C1 segment of cervical spinal cord (tissue), 14 donors: Measurements from ENCODE around the gene ETV1.

ENCODE experiments used
- DNase-seq, 14 donors: peaks; one replicate each; lab custom pipeline; 2025; lab: John Stamatoyannopoulos, UW

The ETV1 gene

GRCh38 chr7:13987395-13987794 is 2.1 kb downstream of the ETV1 start:
- no peak for DNase-seq

- DNase-seq, result peak in 1 of 14 donors; percentile 78
Observed at GRCh38 chr7:13986208-13986607, 3.3 kb downstream of the ETV1 start.

- DNase-seq, result no peak
Observed at GRCh38 chr7:13984831-13985685, 4.4 kb downstream of the ETV1 start.

- no peak for DNase-seq
Observed at GRCh38 chr7:13984061-13984460, 5.4 kb downstream of the ETV1 start.

- DNase-seq, result peak in 1 of 14 donors; percentile 46
Observed at GRCh38 chr7:13982940-13983677, 6.4 kb downstream of the ETV1 start.

GRCh38 chr7:13981070-13981469 is 8.4 kb downstream of the ETV1 start:
- DNase-seq, result peak in 1 of 14 donors; percentile 81

GRCh38 chr7:13980474-13980873 is 9.0 kb downstream of the ETV1 start:
- no peak for DNase-seq

GRCh38 chr7:13979671-13980435 is 9.6 kb downstream of the ETV1 start:
- DNase-seq, result no peak

GRCh38 chr7:13976594-13976993 is 12.9 kb downstream of the ETV1 start:
- DNase-seq, result no peak

GRCh38 chr7:13965077-13965476 is 24.4 kb downstream of the ETV1 start:
- peak in 1 of 14 donors; percentile 79 for DNase-seq

GRCh38 chr7:13963925-13964324 is 25.5 kb downstream of the ETV1 start:
- peak in 1 of 14 donors; percentile 50 for DNase-seq

- DNase-seq, result peak in 1 of 14 donors; percentile 49
Observed at GRCh38 chr7:13955494-13955893, 34.0 kb downstream of the ETV1 start.

GRCh38 chr7:13953368-13953767 is 36.1 kb downstream of the ETV1 start:
- DNase-seq, result peak in 1 of 14 donors; percentile 79

GRCh38 chr7:13952921-13953320 is 36.5 kb downstream of the ETV1 start:
- peak in 1 of 14 donors; percentile 88 for DNase-seq

GRCh38 chr7:13949939-13950338 is 39.5 kb downstream of the ETV1 start:
- no peak for DNase-seq

GRCh38 chr7:13949445-13949844 is 40.0 kb downstream of the ETV1 start:
- no peak for DNase-seq

- DNase-seq, result peak in 1 of 14 donors; percentile 42
Observed at GRCh38 chr7:13948019-13948801, 41.3 kb downstream of the ETV1 start.

- no peak for DNase-seq
Observed at GRCh38 chr7:13947535-13947934, 41.9 kb downstream of the ETV1 start.

GRCh38 chr7:13946181-13946580 is 43.3 kb downstream of the ETV1 start:
- no peak for DNase-seq

- peak in 2 of 14 donors; percentile 6 to 73 for DNase-seq
Observed at GRCh38 chr7:13945670-13946069, 43.8 kb downstream of the ETV1 start.

- peak in 3 of 14 donors; percentile 20 to 99 (median 56) for DNase-seq
Observed at GRCh38 chr7:13933536-13933935, 55.9 kb downstream of the ETV1 start.
